Mesenchymal stem cell (in vitro differentiated cells and primary cell): ENCODE data around the gene RHBDL1.
A peak's percentile ranks its signal among the peaks of the same experiment; 100 is the strongest.

ENCODE experiments used
- DNase-seq: peaks from one replicate; pipeline ENCODE4 v3.0.0-alpha.2; 2013
- H2AFZ ChIP-seq: one replicate; pipeline ENCODE4 v1.6.1; 2013; ENCODE audit warnings: low read depth, mild to moderate bottlenecking, control low read depth, inconsistent platforms, low read length, moderate library complexity
- H2AK5ac ChIP-seq: 2 replicates; pipeline ENCODE4 v1.6.1; 2013; ENCODE audit warnings: low read length, moderate library complexity, mild to moderate bottlenecking, inconsistent platforms; ENCODE audit not compliant: severe bottlenecking
- H2BK120ac ChIP-seq: one replicate; pipeline ENCODE4 v1.6.1; 2013; ENCODE audit warnings: low read depth, mild to moderate bottlenecking, inconsistent platforms, low read length, moderate library complexity
- H2BK12ac ChIP-seq, 2 experiments: one replicate each; pipeline ENCODE4 v1.6.1; 2013; ENCODE audit warnings: inconsistent platforms in 2 of 2, low read length in 2 of 2, mild to moderate bottlenecking in 2 of 2, moderate library complexity in 2 of 2, control low read depth in 1 of 2
- H2BK15ac ChIP-seq: one replicate; pipeline ENCODE4 v1.6.1; 2013; ENCODE audit warnings: mild to moderate bottlenecking, low read depth, inconsistent platforms; ENCODE audit not compliant: poor library complexity, severe bottlenecking
- H2BK5ac ChIP-seq: 2 replicates; pipeline ENCODE4 v1.6.1; 2013; ENCODE audit warnings: low read depth, mild to moderate bottlenecking, low read length, control low read depth, inconsistent platforms; ENCODE audit not compliant: poor library complexity, severe bottlenecking
- H3K14ac ChIP-seq, 2 experiments: one replicate each; pipeline ENCODE4 v1.6.1; 2013; ENCODE audit warnings: inconsistent platforms in 2 of 2, low read length in 2 of 2, control low read depth in 1 of 2, mild to moderate bottlenecking in 1 of 2, moderate library complexity in 1 of 2
- H3K18ac ChIP-seq, 2 experiments: one replicate each; pipeline ENCODE4 v1.6.1; 2013; ENCODE audit warnings: inconsistent platforms in 2 of 2, low read length in 2 of 2, control low read depth in 1 of 2, low read depth in 1 of 2, mild to moderate bottlenecking in 1 of 2
- H3K23ac ChIP-seq, 2 experiments: one replicate each; pipeline ENCODE4 v1.6.1; 2013; ENCODE audit warnings: inconsistent platforms in 2 of 2, low read length in 2 of 2, mild to moderate bottlenecking in 2 of 2, moderate library complexity in 2 of 2, control low read depth in 1 of 2
- H3K27ac ChIP-seq: 2 replicates; pipeline ENCODE4 v1.5.1; 2013; ENCODE audit warnings: mild to moderate bottlenecking, moderate library complexity, low read length, control low read depth, inconsistent platforms; ENCODE audit not compliant: poor library complexity, severe bottlenecking
- H3K27me3 ChIP-seq, 2 experiments: 2 replicates each; pipeline versions ENCODE4 v1.6.1 to v1.7.0; 2013; ENCODE audit warnings: low read length in 2 of 2, mild to moderate bottlenecking in 2 of 2, moderate library complexity in 2 of 2, control low read depth in 1 of 2, inconsistent platforms in 1 of 2; ENCODE audit not compliant: control insufficient read depth in 1 of 2, insufficient read depth in 1 of 2
- H3K36me3 ChIP-seq, 2 experiments: 2 replicates each; pipeline versions ENCODE4 v1.6.1 to v1.7.0; 2013; ENCODE audit warnings: low read length in 2 of 2, control low read depth in 1 of 2, inconsistent platforms in 1 of 2, low read depth in 1 of 2, mild to moderate bottlenecking in 1 of 2; ENCODE audit not compliant: insufficient read depth in 2 of 2, control insufficient read depth in 1 of 2
- H3K4ac ChIP-seq, 2 experiments: one replicate each; pipeline ENCODE4 v1.6.1; 2013; ENCODE audit warnings: inconsistent platforms in 2 of 2, low read length in 2 of 2, mild to moderate bottlenecking in 2 of 2, moderate library complexity in 2 of 2, control low read depth in 1 of 2, low read depth in 1 of 2
- H3K4me1 ChIP-seq: 2 replicates; pipeline ENCODE4 v1.6.1; 2013; ENCODE audit warnings: low read depth, low read length, control low read depth; ENCODE audit not compliant: control insufficient read depth, insufficient read depth
- H3K4me2 ChIP-seq: 2 replicates; pipeline ENCODE4 v1.6.1; 2013; ENCODE audit warnings: low read length, mild to moderate bottlenecking, inconsistent platforms; ENCODE audit not compliant: poor library complexity, severe bottlenecking
- H3K4me3 ChIP-seq, 2 experiments: 2 replicates each; pipeline versions ENCODE4 v1.5.1 to v1.7.0; 2013; ENCODE audit warnings: low read length in 2 of 2, mild to moderate bottlenecking in 2 of 2, control low read depth in 1 of 2, low read depth in 1 of 2; ENCODE audit not compliant: insufficient read depth in 1 of 2
- H3K79me1 ChIP-seq: replicated peaks from 2 replicates; pipeline ENCODE4 v1.6.1; 2013; ENCODE audit warnings: mild to moderate bottlenecking, control low read depth, low read length, inconsistent platforms; ENCODE audit not compliant: poor library complexity, severe bottlenecking
- H3K9ac ChIP-seq: 2 replicates; pipeline ENCODE4 v1.7.0; 2013; ENCODE audit warnings: mild to moderate bottlenecking, low read length, moderate library complexity
- H3K9me3 ChIP-seq: 2 replicates; pipeline ENCODE4 v1.7.0; 2013; ENCODE audit warnings: mild to moderate bottlenecking, low read length; ENCODE audit not compliant: control insufficient read depth
- H4K8ac ChIP-seq: one replicate; pipeline ENCODE4 v1.6.1; 2013; ENCODE audit warnings: inconsistent platforms, mild to moderate bottlenecking, low read length, moderate library complexity
- H4K91ac ChIP-seq: one replicate; pipeline ENCODE4 v1.6.1; 2013; ENCODE audit warnings: mild to moderate bottlenecking, low read length, inconsistent platforms
- WGBS: methylation state at CpG from one replicate; pipeline ENCODE4 v1.1.7; 2013; ENCODE audit warnings: mixed read lengths; 5-methylcytosine and 5-hydroxymethylcytosine counted together

RHBDL1 gene

DNA sequence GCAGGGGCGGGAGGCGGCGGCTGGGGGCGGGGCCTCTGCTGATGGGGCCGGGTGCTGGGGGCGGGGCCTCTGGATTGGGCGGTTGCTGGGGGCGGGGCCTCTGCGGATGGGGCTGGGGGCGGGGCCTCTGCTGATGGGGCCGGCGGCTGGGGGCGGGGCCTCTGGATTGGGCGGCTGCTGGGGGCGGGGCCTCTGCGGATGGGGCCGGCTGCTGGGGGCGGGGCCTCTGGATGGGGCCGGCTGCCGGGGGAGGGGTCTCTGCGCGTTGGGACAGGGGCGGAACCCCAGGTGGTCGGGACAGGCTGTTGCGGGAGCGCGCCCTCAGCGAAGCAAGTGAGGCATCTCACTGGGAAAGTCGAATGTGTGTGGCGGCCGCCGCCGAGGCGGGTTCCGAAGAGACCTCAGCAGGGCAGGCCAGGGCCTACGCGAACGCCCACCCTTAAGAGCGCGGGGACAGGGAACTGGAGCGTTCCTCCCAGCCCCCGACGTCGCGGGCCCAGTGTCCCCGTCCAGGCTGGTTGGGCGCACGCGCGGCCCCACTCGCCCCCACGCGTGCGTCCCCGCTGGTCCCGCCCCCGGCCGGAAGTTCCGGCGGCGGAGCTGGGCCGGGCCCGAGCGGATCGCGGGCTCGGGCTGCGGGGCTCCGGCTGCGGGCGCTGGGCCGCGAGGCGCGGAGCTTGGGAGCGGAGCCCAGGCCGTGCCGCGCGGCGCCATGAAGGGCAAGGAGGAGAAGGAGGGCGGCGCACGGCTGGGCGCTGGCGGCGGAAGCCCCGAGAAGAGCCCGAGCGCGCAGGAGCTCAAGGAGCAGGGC lies 4.5 kb downstream of the RHBDL1 start, which contains the start of gene STUB1:
STUB1 (plus strand) TSS at position 597 of the 811 bp plus-strand sequence; CDS start at position 713, 116 bp downstream.
- H3K23ac ChIP-seq: peak within 1 kb of the TSS in 1 of 2 experiments; percentile 85
- peak within 1 kb of the TSS; percentile 20 for H2BK5ac ChIP-seq
- peak within 1 kb of the TSS; percentile 91 to 92 for H3K4ac ChIP-seq
- 3% methylated on average over 46 of the region's 91 CpGs for WGBS
- H3K4me1 ChIP-seq: peaks cover 71% of the 10 kb centered on the region
- no peaks in the 10 kb centered on the region for H3K9me3 ChIP-seq
- peak within 1 kb of the TSS; percentile 92 for H4K8ac ChIP-seq
- H2AFZ ChIP-seq: peak within 1 kb of the TSS; percentile 81
- no peak within 1 kb of the TSS for H2AK5ac ChIP-seq
- peak within 1 kb of the TSS; percentile 58 to 99 for H3K18ac ChIP-seq
- peak within 1 kb of the TSS in 1 of 2 experiments; percentile 70 for H2BK12ac ChIP-seq
- H3K9ac ChIP-seq: peak within 1 kb of the TSS; percentile 94
- H2BK15ac ChIP-seq: peak within 1 kb of the TSS; percentile 15
- H3K36me3 ChIP-seq: peaks cover 24 to 52% of the 10 kb centered on the region in 2 experiments
- peak within 1 kb of the TSS in 1 of 2 experiments; percentile 92 for H3K14ac ChIP-seq
- no peaks in the 10 kb centered on the region for H3K27me3 ChIP-seq
- H3K4me3 ChIP-seq: peak within 1 kb of the TSS; percentile 80 to 93
- peak; percentile 90 for DNase-seq
- H2BK120ac ChIP-seq: peak within 1 kb of the TSS; percentile 91
- peak within 1 kb of the TSS; percentile 88 for H3K27ac ChIP-seq
- H4K91ac ChIP-seq: peak within 1 kb of the TSS; percentile 83
- H3K79me1 ChIP-seq: peaks cover 8% of the 10 kb centered on the region
- H3K4me2 ChIP-seq: peak within 1 kb of the TSS; percentile 88

DNA sequence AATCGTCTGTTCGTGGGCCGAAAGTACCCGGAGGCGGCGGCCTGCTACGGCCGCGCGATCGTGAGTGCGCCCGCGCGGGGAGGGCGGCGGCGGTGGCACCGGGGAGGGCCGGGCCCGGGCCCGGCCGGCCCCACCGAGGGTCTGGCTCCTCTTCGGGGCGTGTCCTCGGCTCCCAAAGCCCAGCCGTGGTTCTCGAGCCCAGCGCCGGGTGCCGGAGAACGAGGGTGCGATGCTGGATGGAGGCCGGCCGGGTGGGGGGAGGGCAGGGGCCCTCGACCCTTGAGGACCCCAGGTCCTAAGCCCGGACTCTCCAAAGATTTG lies 5.1 kb downstream of the RHBDL1 start:
- no peak for DNase-seq
- Histone ChIP-seq H3K4me1 (peaks cover 71% of the 10 kb centered on the region), H3K36me3 (peaks cover 29 to 58% of the 10 kb centered on the region in 2 experiments), H3K4me3 (peak overlapping the region; percentile 80 to 93), H3K9me3 (no peaks in the 10 kb centered on the region), H3K14ac (peak overlapping the region in 1 of 2 experiments; percentile 80), H2BK5ac (peak overlapping the region; percentile 20), H3K27ac (peak overlapping the region; percentile 59), H3K23ac (no peak overlapping the region), H3K18ac (peak overlapping the region; percentile 50 to 76), H3K4me2 (peak overlapping the region; percentile 83), H2BK12ac (no peak overlapping the region), H2BK15ac (no peak overlapping the region), H2AK5ac (no peak overlapping the region), H3K4ac (peak overlapping the region; percentile 65 to 91), H3K9ac (peak overlapping the region; percentile 94), H4K91ac (peak overlapping the region; percentile 52), H2BK120ac (peak overlapping the region; percentile 45), H3K79me1 (peaks cover 14% of the 10 kb centered on the region), H3K27me3 (no peaks in the 10 kb centered on the region), H4K8ac (peak overlapping the region; percentile 72), H2AFZ (no peak overlapping the region)
- under 1% methylated on average over 38 of the region's 38 CpGs for whole genome bisulfite sequencing

DNA sequence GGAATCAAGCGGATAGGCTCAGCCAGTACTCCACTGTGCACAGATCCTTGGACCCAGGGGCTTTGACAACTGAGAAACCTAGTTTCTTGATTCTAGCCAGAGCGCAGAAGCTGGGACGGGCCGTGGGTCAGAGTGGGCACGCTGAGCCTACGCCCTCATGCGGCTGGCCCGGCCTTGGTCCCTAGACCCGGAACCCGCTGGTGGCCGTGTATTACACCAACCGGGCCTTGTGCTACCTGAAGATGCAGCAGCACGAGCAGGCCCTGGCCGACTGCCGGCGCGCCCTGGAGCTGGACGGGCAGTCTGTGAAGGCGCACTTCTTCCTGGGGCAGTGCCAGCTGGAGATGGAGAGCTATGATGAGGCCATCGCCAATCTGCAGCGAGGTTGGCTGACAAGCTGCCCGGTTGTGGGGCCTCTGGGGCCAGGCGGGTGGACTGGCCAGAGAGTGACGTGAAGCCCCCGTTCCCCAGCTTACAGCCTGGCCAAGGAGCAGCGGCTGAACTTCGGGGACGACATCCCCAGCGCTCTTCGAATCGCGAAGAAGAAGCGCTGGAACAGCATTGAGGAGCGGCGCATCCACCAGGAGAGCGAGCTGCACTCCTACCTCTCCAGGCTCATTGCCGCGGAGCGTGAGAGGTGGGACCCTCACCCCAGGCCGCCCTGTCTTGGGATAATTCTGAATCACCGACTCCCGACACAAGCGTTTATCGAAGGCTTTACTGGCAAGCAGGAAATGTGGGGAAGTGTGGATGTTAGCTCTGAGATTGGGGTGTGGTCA lies 5.7 kb downstream of the RHBDL1 start:
- no peaks in the 10 kb centered on the region for H3K9me3 ChIP-seq
- H2BK5ac ChIP-seq: no peak overlapping the region
- peak overlapping the region; percentile 33 to 91 for H3K4ac ChIP-seq
- peak overlapping the region; percentile 15 for H2BK120ac ChIP-seq
- no peak overlapping the region for H4K8ac ChIP-seq
- 59% methylated on average over 44 of the region's 44 CpGs for WGBS
- peak overlapping the region in 1 of 2 experiments; percentile 85 for H3K23ac ChIP-seq
- H3K4me2 ChIP-seq: peak overlapping the region; percentile 83
- peak overlapping the region; percentile 80 to 93 for H3K4me3 ChIP-seq
- H3K79me1 ChIP-seq: peaks cover 19% of the 10 kb centered on the region
- H2AFZ ChIP-seq: peak overlapping the region; percentile 3
- H3K9ac ChIP-seq: peak overlapping the region; percentile 94
- no peak overlapping the region for H2AK5ac ChIP-seq
- peaks cover 29 to 64% of the 10 kb centered on the region in 2 experiments for H3K36me3 ChIP-seq
- no peaks in the 10 kb centered on the region for H3K27me3 ChIP-seq
- DNase-seq: peak; percentile 58
- no peak overlapping the region for H2BK15ac ChIP-seq
- peak overlapping the region in 1 of 2 experiments; percentile 31 for H2BK12ac ChIP-seq
- H3K4me1 ChIP-seq: peaks cover 70% of the 10 kb centered on the region
- peak overlapping the region in 1 of 2 experiments; percentile 88 for H3K14ac ChIP-seq
- H3K18ac ChIP-seq: no peak overlapping the region
- no peak overlapping the region for H4K91ac ChIP-seq
- H3K27ac ChIP-seq: peak overlapping the region; percentile 59
